ENCODE measurements around the gene TPM1.
"Not testable (repeated sequence)": the region's sequence is repeated elsewhere in the genome, so short reads cannot be mapped to it uniquely, and the experiment has no call there.

TPM1 gene

DNA sequence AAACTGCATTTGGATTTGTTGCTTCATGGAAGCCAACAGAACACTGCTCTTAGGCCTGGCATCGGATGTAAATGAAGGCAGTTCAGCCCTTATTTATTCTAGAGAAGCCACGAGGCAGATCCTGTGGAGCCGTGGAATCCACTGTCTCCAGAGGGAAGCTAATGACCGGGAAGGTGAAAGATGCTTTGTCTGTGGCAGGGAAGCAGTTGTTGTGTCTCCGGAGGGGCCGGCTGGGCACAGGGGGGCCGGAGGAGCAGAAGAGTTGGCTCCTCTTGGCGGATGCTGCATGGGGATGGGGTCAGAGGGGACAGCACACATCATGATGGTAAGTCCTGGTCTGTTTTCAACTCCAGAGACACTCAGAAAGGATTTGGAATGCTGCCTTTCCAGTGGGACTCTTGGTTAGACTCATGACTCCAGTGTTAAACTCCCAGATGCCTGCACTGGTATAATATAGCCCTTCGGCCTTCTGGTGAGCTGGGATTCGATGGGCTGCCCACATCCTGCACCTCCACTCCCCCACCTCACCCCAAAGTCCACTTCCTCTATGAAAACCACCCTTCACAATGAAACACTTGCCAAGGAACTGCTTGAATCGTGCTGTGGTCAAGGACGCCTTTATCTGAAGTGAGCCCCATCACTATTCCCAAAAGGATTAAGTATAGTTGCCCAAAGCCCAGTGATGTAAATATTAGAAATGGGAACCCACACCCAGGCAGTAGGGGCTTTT lies 33.6 kb downstream of the TPM1 start:
- DNase-seq (ENCODE audit: low spot score): no peak

GRCh38 chr15:63076714-63077046 lies 34.1 kb downstream of the TPM1 start:
- DNase-seq (ENCODE audit: low spot score): no peak

GRCh38 chr15:63077952-63078351 lies 35.4 kb downstream of the TPM1 start:
- DNase-seq (ENCODE audit: low spot score): no peak

DNA sequence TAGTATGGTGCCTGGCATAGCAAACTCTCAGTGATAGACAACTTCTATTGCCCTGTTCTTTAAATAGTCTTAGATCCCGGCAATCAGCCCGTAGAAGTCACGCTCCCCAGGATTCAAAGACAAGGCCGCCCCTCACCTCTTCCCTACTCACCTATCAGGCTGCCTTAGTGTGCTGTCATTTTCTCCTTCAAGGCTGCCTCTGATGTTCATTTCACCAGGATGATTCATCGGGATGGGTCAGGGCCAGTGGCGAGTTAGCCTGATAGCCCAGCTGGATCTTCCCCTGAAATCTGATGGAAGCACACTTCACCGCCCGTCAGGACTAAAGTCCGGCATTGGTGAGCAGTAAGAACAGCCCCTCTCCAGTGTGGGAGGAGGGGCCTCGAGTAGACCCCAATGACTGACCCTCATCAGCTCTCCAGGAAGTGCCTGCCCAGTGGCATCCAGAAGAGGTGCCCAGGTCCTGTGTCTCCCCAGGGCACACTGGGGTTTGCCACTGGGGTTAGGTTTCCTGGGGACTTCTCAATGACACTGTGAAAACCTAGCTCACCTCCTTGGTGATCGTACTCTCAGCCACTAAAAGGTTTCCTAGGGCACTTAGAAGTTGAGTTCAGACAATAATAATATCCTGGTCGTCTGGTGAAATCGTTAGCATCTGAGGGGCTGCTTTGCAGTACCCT lies 37.5 kb downstream of the TPM1 start:
- DNase-seq (ENCODE audit: low spot score): no peak

GRCh38 chr15:63080634-63081250 lies 38.2 kb downstream of the TPM1 start:
- DNase-seq (ENCODE audit: low spot score): no peak

GRCh38 chr15:63082366-63082765 lies 39.8 kb downstream of the TPM1 start:
- no peak for DNase-seq (ENCODE audit: low spot score)

- no peak for DNase-seq (ENCODE audit: low spot score)
Measured at GRCh38 chr15:63083044-63083443, 40.5 kb downstream of the TPM1 start.

DNA sequence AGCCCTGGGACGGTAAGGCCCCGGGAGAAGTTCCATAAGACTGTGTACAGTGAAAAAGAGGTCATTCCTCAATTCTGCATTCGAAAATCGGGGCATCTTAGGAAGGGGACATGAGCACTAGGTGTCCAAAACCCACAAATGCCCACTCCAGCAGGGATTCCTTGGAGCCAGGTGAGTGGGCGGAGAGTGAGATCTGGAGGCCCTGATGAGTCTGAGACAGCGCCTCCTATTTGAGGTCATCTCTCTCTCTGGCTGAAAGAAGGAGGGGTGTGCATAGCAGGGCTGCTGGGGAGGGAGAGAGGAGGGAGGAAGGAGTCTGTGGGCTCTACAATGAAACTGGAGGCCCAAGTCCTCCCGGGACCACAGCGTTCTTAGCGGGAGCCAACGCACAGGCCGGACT lies 41.0 kb downstream of the TPM1 start:
- no peak for DNase-seq (ENCODE audit: low spot score)

DNA sequence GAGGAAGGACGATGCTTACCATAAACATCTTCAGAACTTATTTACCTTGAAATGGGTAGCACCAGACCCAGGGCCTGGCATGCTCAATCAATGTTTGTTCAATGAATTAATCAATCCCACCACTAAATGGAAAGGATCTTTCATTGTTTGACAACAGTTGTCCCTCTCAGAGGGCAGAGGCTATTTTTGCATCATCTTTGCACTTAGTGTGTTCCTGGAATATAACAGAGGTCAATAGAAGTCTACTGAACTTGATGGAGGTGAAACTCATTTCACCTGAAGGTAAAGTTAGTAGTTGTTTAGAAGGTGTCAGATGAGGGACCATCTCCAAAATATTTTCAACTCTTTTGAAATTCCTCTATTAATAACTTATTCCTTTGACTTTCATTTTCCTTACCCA lies 42.3 kb downstream of the TPM1 start:
- no peak for DNase-seq (ENCODE audit: low spot score)

- DNase-seq (ENCODE audit: low spot score): no peak
Measured at GRCh38 chr15:63085289-63085688, 42.7 kb downstream of the TPM1 start.

- DNase-seq (ENCODE audit: low spot score): no peak
Measured at GRCh38 chr15:63086271-63086670, 43.7 kb downstream of the TPM1 start.

DNA sequence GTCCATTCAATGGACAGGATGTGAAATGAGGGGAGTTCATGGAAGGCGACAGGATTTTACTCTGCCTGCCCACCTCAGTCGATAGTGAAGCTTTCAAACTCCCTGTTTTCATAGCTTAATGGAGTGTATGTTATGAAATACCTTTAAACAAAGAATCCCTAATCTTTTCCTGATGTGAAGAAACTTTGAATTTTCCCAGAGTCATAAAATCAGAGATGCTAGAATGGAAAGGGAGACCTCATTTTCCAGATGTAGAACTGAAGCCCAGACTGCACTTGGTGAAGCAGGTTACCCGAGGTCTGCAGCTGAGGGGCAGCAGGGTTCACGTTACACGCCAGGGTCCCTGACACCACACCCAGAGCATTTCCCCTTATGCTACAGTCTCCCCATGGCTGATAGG lies 44.4 kb downstream of the TPM1 start:
- DNase-seq (ENCODE audit: low spot score): no peak

- no peak for DNase-seq (ENCODE audit: low spot score)
Measured at GRCh38 chr15:63088533-63089245, 46.1 kb downstream of the TPM1 start.

DNA sequence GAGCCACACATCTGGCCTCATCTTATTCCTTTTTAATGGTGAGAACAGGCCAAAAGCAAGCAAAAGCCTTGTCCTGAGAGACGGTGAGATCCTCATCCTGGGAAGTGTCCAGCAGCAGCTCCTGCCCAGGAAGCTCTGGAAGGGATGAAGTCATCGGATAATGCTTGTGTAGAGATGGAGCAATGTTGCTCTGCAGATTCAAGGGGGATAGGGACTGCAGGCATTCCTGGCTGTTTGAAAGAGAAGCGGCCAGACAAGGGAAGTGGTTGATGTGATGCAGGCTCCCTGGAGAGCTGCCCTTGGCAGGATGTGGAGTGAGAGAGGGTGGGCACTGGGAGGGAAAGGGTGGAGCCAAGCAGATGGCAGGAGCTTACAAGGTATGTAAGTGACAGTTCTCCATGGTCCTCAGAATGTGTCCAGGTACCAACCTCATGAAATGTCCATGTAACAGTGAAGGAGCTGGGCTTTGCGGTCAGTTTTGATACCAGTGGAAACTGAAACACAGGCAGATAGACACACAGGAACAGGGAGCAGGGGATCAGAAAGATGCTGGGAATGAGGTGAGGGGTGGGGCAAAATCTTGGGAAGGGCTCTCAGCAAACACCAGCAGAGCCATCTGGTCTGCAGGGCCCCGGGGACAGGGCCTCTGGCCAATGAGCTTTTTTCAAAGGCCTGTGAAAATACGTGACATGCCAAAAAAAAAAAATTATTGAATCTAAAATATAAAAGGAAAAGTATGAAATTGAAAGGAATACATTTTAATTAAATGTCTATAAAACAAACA lies 46.9 kb downstream of the TPM1 start:
- DNase-seq (ENCODE audit: low spot score): peak; percentile 64

GRCh38 chr15:63090472-63090871 lies 47.9 kb downstream of the TPM1 start:
- no peak for DNase-seq (ENCODE audit: low spot score)

GRCh38 chr15:63090887-63091286 lies 48.3 kb downstream of the TPM1 start:
- DNase-seq (ENCODE audit: low spot score): no peak

DNA sequence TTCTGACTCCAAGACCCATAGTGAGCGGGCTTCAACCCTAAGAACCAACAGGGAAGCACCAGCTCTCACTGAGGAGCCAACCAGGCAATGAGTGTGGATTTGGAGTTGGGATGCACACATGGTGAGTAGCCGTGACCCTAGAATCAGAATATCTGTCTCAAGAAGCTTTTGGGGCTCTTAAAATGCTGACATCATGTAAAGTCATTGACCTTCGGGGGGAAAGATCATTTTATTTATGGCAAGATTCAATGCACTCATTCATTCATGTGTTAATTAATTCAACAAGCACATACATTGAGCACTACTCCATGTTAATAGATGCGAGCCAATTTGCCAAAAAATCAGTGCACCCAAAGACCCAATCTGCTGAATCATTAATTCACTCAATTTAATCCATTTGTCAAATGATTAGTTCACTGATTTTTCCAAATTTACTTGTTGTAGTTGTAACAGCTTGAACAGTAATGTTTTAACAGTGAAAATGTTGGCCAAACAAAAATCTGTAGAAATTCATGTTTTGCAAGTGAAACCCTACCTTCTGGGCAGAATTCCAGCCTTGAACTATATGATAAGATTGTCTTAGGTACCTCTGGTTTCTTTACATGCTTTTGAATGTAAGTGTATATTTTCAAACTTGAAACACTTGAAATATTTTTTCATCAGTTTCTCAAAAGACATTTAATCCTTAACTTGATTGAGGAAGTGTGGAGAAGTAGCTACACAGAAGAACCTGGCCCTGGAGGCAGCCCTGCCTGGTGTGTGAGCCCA lies 49.3 kb downstream of the TPM1 start:
- no peak for DNase-seq (ENCODE audit: low spot score)

- DNase-seq (ENCODE audit: low spot score): peak; percentile 71
Measured at GRCh38 chr15:63093486-63094205, 51.1 kb downstream of the TPM1 start.

GRCh38 chr15:63094495-63094931 lies 52.0 kb downstream of the TPM1 start:
- no peak for DNase-seq (ENCODE audit: low spot score)

GRCh38 chr15:63096178-63096577 lies 53.6 kb downstream of the TPM1 start:
- no peak for DNase-seq (ENCODE audit: low spot score)

DNA sequence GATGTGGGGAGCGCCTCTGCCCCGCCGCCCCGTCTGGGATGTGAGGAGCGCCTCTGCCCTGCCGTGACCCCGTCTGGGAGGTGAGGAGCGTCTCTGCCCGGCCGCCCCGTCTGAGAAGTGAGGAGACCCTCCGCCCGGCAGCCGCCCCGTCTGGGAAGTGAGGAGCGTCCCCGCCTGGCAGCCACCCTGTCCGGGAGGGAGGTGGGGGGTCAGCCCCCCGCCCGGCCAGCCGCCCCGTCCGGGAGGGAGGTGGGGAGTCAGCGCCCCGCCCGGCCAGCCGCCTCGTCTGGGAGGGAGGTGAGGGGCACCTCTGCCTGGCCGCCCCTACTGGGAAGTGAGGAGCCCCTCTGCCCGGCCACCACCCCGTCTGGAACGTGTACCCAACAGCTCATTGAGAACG lies 56.4 kb downstream of the TPM1 start:
- not testable (repeated sequence) for DNase-seq (ENCODE audit: low spot score)

Measured in kidney capillary endothelial cell (primary cell).